Kidney (tissue), 14 donors: ENCODE measurements around the gene HARBI1. TPM values are rescaled to one million over a fixed set of nuclear protein-coding genes. Genes with fewer than 3 reads are reported as not detected.

Experiments
- DNase-seq, 5 donors: peaks; one replicate each; pipeline ENCODE4 v3.0.0-alpha.2; 2013 to 2020
- FAIRE-seq: peaks from 2 replicates; lab custom pipeline; 2012; peaks lifted over from hg19 to GRCh38; lab: Jason Lieb, UNC
- H3K27ac ChIP-seq, 2 donors: one replicate each; pipeline ENCODE4 v1.7.0; 2013; ENCODE audit warnings: low read depth in 2 of 2, low read length in 2 of 2, inconsistent platforms in 1 of 2
- H3K27me3 ChIP-seq: one replicate; pipeline ENCODE4 v1.7.1; 2013; ENCODE audit warnings: low read length, inconsistent platforms; ENCODE audit not compliant: control insufficient read depth, insufficient read depth
- H3K36me3 ChIP-seq, 3 donors: one replicate each; pipeline versions ENCODE4 v1.7.0 to v1.7.1; 2013; ENCODE audit warnings: low read length in 3 of 3, control low read depth in 1 of 3, inconsistent platforms in 1 of 3; ENCODE audit not compliant: insufficient read depth in 3 of 3, control insufficient read depth in 2 of 3
- H3K4me1 ChIP-seq, 3 donors: one replicate each; pipeline versions ENCODE4 v1.7.0 to v1.7.1; 2013; ENCODE audit warnings: low read length in 3 of 3, inconsistent platforms in 1 of 3, low read depth in 1 of 3; ENCODE audit not compliant: control insufficient read depth in 2 of 3, insufficient read depth in 2 of 3
- H3K4me3 ChIP-seq, 3 donors: one replicate each; pipeline versions ENCODE4 v1.7.0 to v1.8.1; 2013; ENCODE audit warnings: low read length in 3 of 3, control low read depth in 1 of 3, inconsistent platforms in 1 of 3
- H3K9ac ChIP-seq, 3 donors: one replicate each; pipeline versions ENCODE4 v1.7.0 to v1.7.1; 2013; ENCODE audit warnings: low read length in 3 of 3, control low read depth in 1 of 3, inconsistent platforms in 1 of 3
- H3K9me3 ChIP-seq, 3 donors: one replicate each; pipeline versions ENCODE4 v1.7.0 to v1.7.1; 2013; ENCODE audit warnings: low read length in 3 of 3, control low read depth in 1 of 3, inconsistent platforms in 1 of 3; ENCODE audit not compliant: control insufficient read depth in 2 of 3, insufficient read depth in 1 of 3
- intact Hi-C: fragments of 100-400 bp; cut with DNase I; formaldehyde crosslinking; loops from one replicate; pipeline ENCODE4 v1.11.1; 2022
- polyA plus RNA-seq: library from polyadenylated mRNA; stranded (reverse); fragments of 350-450 nt; fragmentation: Illumina TruSeq; extraction: RNeasy Lipid Tissue Mini Kit (QIAGEN cat#74804); gene quantifications from one replicate; pipeline ENCODE4 v1.2.3, GENCODE V29; 2014; ENCODE audit warnings: low read depth, low replicate concordance; ENCODE audit not compliant: insufficient read depth
- total RNA-seq: library from RNA; stranded (reverse); fragmentation: NEBNext Ultra II Directional; extraction: Animal tissue kit (Norgen Biotek cat#: 25700); gene quantifications from one replicate; pipeline ENCODE4 v1.2.1, GENCODE V29; 2021
- TF ChIP-seq, protein P1 (sequence below): IDR thresholded peaks from 3 replicates; pipeline ENCODE4 v1.5.1; 2012; ENCODE audit warnings: mild to moderate bottlenecking, moderate library complexity, borderline replicate concordance; ENCODE audit not compliant: insufficient read depth; ENCODE audit errors: extremely low read depth
- donor health status: control.
- donor health status: control.
- donor health status: control.
- donor health status: control.
- donor health status: control.
- donor health status: DM: yes; HTN: yes; CAD: no.
- donor health status: Normal renal cell carcinoma (clear cell type).

The HARBI1 gene
- total and polyA plus RNA-seq, 2 donors from 2014 or later: 2.5 to 4.0 TPM

DNA sequence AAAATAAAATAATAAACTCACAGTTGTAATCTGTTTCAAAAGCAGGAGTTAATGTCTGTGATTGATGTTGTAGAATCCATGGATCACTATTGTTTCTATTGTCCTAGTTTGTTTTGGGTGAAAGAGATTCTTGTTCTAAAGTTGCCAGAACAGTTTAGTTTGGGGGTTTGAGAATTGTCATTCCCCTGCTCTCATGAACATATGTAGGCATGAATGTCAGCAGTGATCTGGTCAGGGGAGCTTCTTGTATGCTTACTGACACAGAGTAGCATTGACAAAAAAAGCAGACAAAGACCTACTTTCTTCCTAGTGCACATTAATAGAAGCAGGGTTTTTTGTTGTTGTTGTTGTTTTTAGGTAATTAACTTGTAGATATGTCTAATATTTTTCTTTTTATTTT is 44.8 kb upstream of the HARBI1 start:
- H3K27ac ChIP-seq: no peak overlapping the region
- H3K9me3 ChIP-seq: no peaks in the 10 kb centered on the region
- no peaks in the 10 kb centered on the region for H3K27me3 ChIP-seq
- no peak overlapping the region for H3K4me3 ChIP-seq
- H3K9ac ChIP-seq: no peak overlapping the region
- FAIRE-seq (no peak), DNase-seq (no peak)
- intact Hi-C loops: no loop called here
- TF ChIP-seq, protein P1, sequence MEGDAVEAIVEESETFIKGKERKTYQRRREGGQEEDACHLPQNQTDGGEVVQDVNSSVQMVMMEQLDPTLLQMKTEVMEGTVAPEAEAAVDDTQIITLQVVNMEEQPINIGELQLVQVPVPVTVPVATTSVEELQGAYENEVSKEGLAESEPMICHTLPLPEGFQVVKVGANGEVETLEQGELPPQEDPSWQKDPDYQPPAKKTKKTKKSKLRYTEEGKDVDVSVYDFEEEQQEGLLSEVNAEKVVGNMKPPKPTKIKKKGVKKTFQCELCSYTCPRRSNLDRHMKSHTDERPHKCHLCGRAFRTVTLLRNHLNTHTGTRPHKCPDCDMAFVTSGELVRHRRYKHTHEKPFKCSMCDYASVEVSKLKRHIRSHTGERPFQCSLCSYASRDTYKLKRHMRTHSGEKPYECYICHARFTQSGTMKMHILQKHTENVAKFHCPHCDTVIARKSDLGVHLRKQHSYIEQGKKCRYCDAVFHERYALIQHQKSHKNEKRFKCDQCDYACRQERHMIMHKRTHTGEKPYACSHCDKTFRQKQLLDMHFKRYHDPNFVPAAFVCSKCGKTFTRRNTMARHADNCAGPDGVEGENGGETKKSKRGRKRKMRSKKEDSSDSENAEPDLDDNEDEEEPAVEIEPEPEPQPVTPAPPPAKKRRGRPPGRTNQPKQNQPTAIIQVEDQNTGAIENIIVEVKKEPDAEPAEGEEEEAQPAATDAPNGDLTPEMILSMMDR: no peak
- peaks cover 10 to 54% (median 31%) of the 10 kb centered on the region in 3 donors for H3K36me3 ChIP-seq
- H3K4me1 ChIP-seq: peaks cover 0 to 6% (median 0%) of the 10 kb centered on the region in 3 donors

DNA sequence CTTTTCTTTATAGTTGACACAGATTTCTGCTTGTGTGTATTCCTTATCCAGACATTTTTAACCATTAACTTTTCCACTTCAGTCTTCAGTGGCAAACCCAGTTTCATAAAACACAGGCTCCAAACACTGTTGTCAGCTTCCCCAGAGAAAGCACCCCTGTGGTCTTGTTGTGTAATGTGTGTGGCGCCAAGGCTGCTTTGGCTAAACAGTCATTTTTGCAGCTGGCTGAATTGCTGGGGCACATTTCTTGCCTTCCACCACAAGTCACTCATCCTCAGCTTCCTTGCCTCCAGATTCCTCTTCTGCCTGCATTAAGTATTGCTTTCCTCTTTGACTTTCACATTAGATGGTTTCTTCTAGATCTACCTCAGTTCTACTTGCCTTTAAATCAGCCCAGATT is 42.9 kb upstream of the HARBI1 start:
- DNase-seq (no peak), FAIRE-seq (no peak)
- TF ChIP-seq, protein P1: no peak
- Histone ChIP-seq H3K36me3 (peaks cover 10 to 61% (median 43%) of the 10 kb centered on the region in 3 donors), H3K27ac (no peak overlapping the region), H3K9ac (no peak overlapping the region), H3K4me3 (no peak overlapping the region), H3K4me1 (no peaks in the 10 kb centered on the region), H3K27me3 (no peaks in the 10 kb centered on the region), H3K9me3 (no peaks in the 10 kb centered on the region)
- intact Hi-C loops: no loop called here

DNA sequence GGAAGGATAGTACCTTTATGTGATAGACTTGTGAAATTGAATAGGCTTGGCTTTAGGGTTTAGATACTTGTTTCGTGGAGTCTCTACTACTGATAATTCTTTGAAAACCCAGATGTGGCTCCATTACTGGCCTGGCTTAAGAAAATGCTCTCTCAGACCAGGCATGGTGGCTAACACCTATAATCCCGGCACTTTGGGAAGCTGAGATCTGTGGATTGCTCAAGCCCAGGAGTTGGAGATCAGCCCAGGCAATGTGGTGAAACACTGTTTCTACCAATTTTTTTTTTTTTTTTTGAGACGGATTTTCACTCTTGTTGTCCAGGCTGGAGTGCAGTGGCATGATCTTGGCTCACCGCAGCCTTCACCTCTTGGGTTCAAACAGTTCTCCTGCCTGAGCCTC is 41.2 kb upstream of the HARBI1 start:
- H3K36me3 ChIP-seq: peaks cover 11 to 53% (median 37%) of the 10 kb centered on the region in 3 donors
- intact Hi-C loops: no loop called here
- TF ChIP-seq, protein P1: no peak
- FAIRE-seq (no peak), DNase-seq (no peak)
- no peak overlapping the region for H3K4me3 ChIP-seq
- H3K27ac ChIP-seq: no peak overlapping the region
- no peak overlapping the region for H3K9ac ChIP-seq
- H3K9me3 ChIP-seq: no peaks in the 10 kb centered on the region
- no peaks in the 10 kb centered on the region for H3K4me1 ChIP-seq
- H3K27me3 ChIP-seq: no peaks in the 10 kb centered on the region

DNA sequence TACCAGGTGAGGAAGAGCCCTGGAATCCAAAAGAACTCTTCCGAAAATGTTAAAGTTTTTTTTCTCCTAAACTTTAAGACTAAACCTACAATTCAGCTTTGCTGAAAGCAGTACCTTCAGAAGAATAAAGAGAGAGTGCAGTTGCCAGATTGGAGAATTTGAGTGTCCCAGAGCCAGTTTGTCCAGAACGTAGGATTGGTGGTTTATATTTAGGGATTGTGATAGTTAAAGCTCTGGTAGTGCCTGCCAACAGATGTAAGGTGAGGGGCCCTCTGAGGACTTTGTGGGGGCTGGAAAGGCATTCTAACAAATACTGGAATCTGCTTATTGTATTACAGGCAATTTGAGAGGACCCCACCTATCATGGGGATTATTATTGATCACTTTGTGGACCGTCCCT is 40.2 kb upstream of the HARBI1 start:
- FAIRE-seq (no peak), DNase-seq (no peak)
- no peaks in the 10 kb centered on the region for H3K9me3 ChIP-seq
- H3K4me1 ChIP-seq: no peaks in the 10 kb centered on the region
- peaks cover 11 to 50% (median 34%) of the 10 kb centered on the region in 3 donors for H3K36me3 ChIP-seq
- intact Hi-C loops: no loop called here
- no peaks in the 10 kb centered on the region for H3K27me3 ChIP-seq
- H3K27ac ChIP-seq: no peak overlapping the region
- no peak overlapping the region for H3K4me3 ChIP-seq
- H3K9ac ChIP-seq: no peak overlapping the region
- TF ChIP-seq, protein P1: no peak
